ENCODE measurements around the gene NRM.

GRCh38 chr6:30682143-30683117 lies 8.4 kb downstream of the NRM start:
- TF ChIP-seq CTCF (IDR thresholded peaks at IDR 0.05) (no peak), EP300 (IDR thresholded peaks at IDR 0.05) (no peak), POLR2AphosphoS5 (IDR thresholded peaks at IDR 0.05) (peak; percentile 79 to 96)
